Measurements from ENCODE around the gene FRMPD4.

GRCh38 chrX:12319003-12319519, 180.8 kb downstream of the FRMPD4 start:
- no peak for TF ChIP-seq CTCF (IDR thresholded peaks at IDR 0.05 in 2 of 3, conservative IDR thresholded peaks at IDR 0.05 in 1 of 3; ENCODE audit: control insufficient read depth in 2 of 3, extremely low read depth in 1 of 3, insufficient read depth in 1 of 3, low read depth in 3 of 3, low read length in 3 of 3)
- TF ChIP-seq EZH2 (IDR thresholded peaks at IDR 0.05; ENCODE audit: borderline replicate concordance, control insufficient read depth, low read depth, low read length) = no peak
- no peak for TF ChIP-seq POLR2AphosphoS2 (IDR thresholded peaks at IDR 0.05; ENCODE audit: low read depth, low read length)
- TF ChIP-seq RAD21 (IDR thresholded peaks at IDR 0.05; ENCODE audit: insufficient read depth, low read depth, low read length) = no peak
- no peak for TF ChIP-seq POLR2A (IDR thresholded peaks at IDR 0.05; ENCODE audit: low read depth, low read length)
- TF ChIP-seq RFX5 (IDR thresholded peaks at IDR 0.05; ENCODE audit: low read depth, low read length) = no peak
- no peak for TF ChIP-seq MAX (IDR thresholded peaks at IDR 0.05; ENCODE audit: low read depth, low read length)
- no peak for TF ChIP-seq EP300 (IDR thresholded peaks at IDR 0.05; ENCODE audit: borderline replicate concordance in 1 of 2, control insufficient read depth in 1 of 2, low read depth in 2 of 2, low read length in 2 of 2)
- no peak for TF ChIP-seq E4F1 (IDR thresholded peaks at IDR 0.05; ENCODE audit: borderline replicate concordance, partially characterized antibody)
- no peak for TF ChIP-seq GABPA (IDR thresholded peaks at IDR 0.05; ENCODE audit: low read depth)
- TF ChIP-seq CREB1 (IDR thresholded peaks at IDR 0.05; ENCODE audit: low read depth) = no peak
- no peak for TF ChIP-seq NFIC (IDR thresholded peaks at IDR 0.05; ENCODE audit: low read depth, low read length)

All from GM12878 (cell line).